ENCODE measurements around the gene NKX2-8.
"Not testable (repeated sequence)": the region's sequence is repeated elsewhere in the genome, so short reads cannot be mapped to it uniquely, and the experiment has no call there.

The NKX2-8 gene

DNA sequence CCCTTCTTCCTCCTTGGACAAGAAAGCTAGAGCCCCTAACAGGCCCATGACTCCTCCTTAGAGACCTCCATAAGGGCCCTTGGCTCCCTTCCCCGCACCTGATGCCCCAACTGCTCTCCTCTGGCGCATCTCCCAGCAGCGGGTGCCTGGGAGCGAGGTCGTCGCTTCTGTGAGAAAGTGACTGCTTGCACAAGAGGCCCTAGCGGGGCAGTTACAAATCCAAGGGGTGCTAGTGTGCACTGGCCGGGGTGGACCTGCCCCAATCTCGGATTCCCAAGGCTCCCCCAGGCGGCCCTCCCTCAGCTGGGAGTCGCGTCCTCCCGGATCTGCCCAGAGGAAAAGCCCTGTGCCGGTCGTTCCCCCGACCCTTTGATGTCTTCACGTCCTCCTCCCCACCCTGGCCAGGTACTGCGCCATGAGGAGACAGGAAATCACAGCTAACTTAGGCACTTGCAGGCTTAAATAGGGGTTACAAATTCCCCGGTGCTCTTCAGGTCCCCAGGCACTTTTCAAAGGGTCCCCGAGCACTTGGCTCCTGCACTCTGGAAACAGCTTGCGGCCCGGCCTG, 2.8 kb downstream of the NKX2-8 start:
- no peak for DNase-seq

DNA sequence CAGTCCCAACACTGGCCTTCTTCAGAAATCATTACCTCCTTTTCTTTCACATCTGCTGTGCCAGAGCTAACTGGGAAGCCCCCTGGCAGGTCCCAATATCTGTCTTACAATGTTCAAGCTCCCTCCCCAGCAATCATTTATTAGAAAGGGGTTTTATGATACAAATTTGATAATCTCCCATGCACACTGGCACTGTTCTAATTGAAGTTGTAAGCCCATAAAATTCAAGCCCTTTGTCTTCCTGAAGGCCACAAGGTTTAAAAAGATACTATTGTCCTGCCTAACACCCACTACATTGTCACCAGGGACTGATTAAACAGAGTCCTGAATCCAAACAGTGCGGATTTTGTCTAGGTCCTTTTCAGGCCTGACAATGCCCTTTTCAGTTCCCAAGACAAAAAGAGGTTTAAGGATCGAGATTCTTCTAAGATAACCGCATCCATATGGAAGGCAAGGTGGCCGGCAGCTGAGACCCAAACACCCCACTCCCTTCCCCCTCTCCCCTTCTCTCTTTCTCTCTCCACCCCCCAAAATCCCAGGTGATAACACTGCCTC, 3.3 kb downstream of the NKX2-8 start:
- DNase-seq, result no peak

DNA sequence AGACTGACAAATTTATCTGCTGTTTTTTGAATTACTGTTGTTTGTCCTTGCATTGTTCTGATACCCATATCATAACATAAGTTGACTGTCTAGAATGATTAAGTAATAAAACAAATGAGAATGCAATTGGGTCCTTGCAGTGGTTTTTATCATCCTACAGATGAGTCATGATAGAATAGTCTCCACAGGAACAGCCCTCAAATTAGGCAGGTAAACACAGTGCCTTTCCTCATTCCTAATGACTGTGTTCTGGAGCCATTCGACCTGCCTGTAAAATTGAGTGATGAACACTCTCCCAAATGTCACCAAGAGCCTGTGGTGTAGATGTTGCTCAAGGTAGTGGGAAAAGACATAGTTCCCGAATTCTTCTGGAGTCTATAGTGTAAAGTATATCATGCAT, 12.3 kb downstream of the NKX2-8 start:
- no peak for DNase-seq

DNA sequence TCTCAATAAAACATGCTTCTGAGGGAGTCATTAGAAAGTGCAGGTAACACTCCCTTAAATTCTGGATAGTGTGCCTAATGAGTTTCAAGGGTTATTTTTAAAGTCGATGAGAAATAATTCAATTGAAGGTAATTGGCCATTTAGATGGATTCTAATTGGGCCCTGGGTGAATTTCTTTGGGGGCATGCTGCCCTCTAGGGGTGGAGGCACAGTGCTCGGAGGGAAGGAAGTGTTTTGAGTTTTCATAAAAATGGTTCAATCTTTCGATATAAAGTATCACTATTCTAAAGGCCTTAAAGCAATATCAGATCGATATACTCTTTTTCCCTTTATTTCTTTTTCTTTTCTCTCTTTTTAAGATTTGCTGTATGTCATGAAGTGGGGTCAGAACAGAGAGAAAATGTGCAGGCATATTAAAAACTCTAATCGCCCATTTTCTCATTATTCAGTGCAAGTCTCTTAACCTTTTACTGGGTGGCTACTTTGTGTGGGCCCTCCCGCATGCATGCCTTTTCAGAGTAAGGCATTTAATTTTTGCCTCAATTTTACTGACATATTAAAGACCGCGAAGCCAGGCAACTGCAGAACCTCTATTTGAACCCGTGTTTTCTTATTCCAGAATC, 25.5 kb downstream of the NKX2-8 start:
- DNase-seq, result peak; percentile 53

DNA sequence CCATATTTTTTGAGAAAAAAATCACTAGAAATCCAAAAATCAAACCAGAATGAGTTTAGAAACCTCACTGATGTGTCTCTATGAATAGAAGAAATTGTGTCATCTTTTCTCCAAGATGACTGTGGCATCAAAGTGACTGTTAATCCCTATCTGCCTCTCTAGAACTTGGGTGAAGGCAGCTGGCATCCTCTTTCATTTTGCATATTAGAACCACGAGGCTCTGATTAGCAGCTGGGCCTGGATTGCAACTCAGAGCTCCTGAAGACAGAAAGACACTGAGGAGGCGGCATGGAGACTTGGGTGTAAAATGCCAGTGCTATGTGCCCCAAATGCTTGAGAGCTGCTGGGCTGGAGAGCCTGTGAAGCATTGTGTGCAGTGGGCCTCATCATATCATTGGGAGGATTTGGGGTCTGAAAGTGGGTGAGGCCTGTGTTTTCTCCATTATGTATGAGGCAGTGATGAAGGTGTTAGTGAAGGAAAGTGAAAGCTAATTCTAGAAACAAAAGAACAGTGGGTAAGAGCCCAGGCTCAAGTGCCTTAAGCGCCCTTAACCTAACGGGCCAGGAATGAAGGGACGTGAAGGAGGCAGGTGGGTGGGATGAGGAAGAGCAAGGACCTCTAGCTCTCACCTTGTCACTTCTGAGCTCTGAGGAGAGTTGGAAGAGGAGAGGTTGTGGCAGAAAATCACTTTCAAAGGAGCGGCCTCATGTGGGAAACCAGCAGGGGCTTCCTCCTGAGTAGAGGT, 26.2 kb downstream of the NKX2-8 start:
- DNase-seq, result no peak

DNA sequence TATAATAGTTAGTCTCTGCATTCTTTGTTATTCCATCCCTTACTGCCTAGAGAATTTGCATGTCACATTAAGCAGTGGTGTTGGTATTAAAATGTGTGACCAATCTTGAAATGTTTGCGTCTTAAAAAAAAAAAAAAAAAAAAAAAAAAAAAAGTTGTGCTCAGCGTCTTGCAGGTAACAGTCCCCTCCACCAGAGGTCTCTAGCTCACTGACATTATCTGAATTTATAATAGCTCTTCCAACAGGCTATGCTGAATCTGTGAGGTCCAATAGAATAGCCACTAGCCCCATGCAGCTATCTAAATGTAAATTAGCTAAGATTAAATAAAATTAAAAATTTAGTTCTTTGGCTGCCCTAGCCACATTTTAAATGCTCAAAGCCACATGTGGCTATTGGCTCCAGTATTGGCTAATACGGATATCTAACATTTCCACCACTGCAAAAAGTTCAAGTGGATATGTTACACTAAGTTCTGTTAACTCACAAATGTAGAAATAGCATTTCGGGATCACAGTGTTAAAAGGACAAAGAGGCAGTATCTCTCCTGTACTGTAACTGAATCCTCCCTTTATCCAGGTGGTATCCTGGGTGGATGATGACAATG, 28.7 kb downstream of the NKX2-8 start:
- peak; percentile 70 for DNase-seq

DNA sequence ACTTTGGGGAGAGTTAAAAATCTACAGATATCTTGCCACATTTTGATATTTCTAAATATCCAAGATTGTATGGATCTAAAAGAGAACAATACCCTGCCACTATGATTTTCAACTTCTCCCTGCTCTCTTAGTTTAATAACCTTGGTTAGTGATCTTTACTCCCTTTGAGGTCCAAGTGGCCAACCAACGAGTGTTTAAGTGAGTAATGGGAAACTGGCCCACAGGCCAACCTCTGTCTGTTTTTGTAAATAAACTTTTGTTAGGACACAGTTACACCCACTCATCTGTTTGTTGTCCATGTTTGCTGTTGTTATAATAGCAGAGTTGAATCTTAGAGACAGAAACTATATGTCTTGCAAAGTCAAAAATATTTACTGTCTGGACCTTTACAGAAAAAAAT, 31.5 kb downstream of the NKX2-8 start:
- no peak for DNase-seq

DNA sequence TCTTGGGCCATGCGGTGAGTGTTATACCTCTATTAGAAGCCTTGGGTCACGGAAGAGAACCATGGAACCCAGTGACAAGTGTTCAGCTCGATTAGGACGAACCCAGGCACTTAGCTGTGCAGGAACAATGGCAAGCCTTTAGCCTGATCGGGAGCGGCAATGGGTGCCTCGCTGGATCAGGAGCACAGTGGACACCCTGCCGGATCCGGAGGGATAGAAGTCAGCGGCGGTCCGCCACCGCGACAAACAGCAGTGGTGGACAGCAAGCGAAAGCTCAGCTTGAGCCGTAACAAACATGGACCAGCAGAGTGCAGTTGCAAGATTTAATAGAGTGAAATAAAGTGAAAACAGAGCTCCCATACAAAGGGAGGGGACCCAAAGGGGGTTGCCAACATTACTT, 38.1 kb downstream of the NKX2-8 start:
- DNase-seq, result not testable (repeated sequence)

DNA sequence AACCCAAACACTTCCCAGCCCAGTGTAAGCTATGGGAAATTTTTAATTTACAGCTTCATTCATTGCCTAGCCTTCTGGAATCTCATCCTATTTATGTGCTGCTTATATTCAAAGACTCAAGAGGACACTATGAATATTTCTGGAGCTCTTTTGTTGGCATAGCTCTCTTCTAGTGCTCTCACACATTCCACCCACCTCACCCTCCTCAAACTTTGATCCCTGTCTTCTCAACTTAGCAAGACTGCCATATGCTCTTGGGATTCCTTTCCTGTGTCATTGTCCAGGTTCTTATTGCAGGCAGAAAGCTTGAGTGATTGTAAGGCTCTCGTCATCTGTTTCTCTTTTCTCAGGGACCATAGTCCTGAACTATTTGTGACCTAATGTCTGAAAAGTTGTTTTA, 44.4 kb downstream of the NKX2-8 start:
- no peak for DNase-seq

Data from hematopoietic multipotent progenitor cell treated with erythropoietin and hydrocortisone succinate and interleukin-3 and kit ligand, for 6 days (in vitro differentiated cells).